ENCODE data around the gene SIRPA.

DNA sequence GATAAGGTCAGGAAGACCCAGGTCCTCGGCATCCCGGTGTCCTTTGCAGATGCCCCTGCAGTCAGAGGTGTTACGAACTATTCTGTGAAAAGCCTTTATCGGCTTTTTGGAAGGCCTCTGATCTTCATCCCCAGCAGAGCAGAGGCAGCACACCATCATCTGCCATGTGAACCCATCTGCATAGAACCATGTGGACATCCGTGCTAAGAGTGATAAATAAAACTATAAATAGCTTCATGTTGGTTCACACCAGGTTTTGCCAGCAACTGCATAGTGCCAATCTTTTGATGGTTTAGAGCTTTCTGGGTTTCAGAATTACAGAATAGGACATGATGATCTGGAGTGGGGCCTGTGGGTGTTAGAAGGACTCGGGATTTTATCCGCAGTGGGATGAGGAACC lies 33.6 kb downstream of the SIRPA start:
- TF ChIP-seq, protein P1, sequence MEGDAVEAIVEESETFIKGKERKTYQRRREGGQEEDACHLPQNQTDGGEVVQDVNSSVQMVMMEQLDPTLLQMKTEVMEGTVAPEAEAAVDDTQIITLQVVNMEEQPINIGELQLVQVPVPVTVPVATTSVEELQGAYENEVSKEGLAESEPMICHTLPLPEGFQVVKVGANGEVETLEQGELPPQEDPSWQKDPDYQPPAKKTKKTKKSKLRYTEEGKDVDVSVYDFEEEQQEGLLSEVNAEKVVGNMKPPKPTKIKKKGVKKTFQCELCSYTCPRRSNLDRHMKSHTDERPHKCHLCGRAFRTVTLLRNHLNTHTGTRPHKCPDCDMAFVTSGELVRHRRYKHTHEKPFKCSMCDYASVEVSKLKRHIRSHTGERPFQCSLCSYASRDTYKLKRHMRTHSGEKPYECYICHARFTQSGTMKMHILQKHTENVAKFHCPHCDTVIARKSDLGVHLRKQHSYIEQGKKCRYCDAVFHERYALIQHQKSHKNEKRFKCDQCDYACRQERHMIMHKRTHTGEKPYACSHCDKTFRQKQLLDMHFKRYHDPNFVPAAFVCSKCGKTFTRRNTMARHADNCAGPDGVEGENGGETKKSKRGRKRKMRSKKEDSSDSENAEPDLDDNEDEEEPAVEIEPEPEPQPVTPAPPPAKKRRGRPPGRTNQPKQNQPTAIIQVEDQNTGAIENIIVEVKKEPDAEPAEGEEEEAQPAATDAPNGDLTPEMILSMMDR (IDR thresholded peaks at IDR 0.05) = no peak
- TF ChIP-seq POLR2AphosphoS5 (IDR thresholded peaks at IDR 0.05) (no peak), POLR2A (IDR thresholded peaks at IDR 0.05) (no peak)

Measured in transverse colon (tissue), 4 donors.